Epithelial cell of prostate (primary cell): ENCODE data around the gene RAB11FIP5.

Experiments used
- DNase-seq: peaks from one replicate; pipeline ENCODE4 v3.0.0-alpha.2; 2011; ENCODE audit warnings: low read depth, low spot score
- H3K27ac ChIP-seq: fragments of 450-650 bp; 2 replicates; pipeline ENCODE4 v1.5.1; 2017; ENCODE audit warnings: mild to moderate bottlenecking

RAB11FIP5 gene

GRCh38 chr2:73035899-73036711, 76.6 kb downstream of the RAB11FIP5 start:
- no peak overlapping the region for H3K27ac ChIP-seq
- no peak for DNase-seq

GRCh38 chr2:73034661-73035375, 77.9 kb downstream of the RAB11FIP5 start:
- H3K27ac ChIP-seq = no peak overlapping the region
- no peak for DNase-seq

- DNase-seq = no peak
These were observed 78.9 kb downstream of the RAB11FIP5 start for GRCh38 chr2:73033766-73034381.

GRCh38 chr2:73033142-73033765, 79.5 kb downstream of the RAB11FIP5 start:
- DNase-seq = no peak
- no peak overlapping the region for H3K27ac ChIP-seq

More at GRCh38 chr2:73033766-73034381, 78.9 kb downstream of the RAB11FIP5 start:
- H3K27ac ChIP-seq = no peak overlapping the region

GRCh38 chr2:73032702-73033097, 80.0 kb downstream of the RAB11FIP5 start:
- H3K27ac ChIP-seq = no peak overlapping the region
- DNase-seq = no peak

- no peak overlapping the region for H3K27ac ChIP-seq
- DNase-seq = no peak
These were observed 80.7 kb downstream of the RAB11FIP5 start for GRCh38 chr2:73031725-73032701.

GRCh38 chr2:73031095-73031678, 81.6 kb downstream of the RAB11FIP5 start:
- DNase-seq = no peak
- H3K27ac ChIP-seq = no peak overlapping the region

GRCh38 chr2:73028841-73029240, 83.9 kb downstream of the RAB11FIP5 start:
- DNase-seq = no peak
- H3K27ac ChIP-seq = no peak overlapping the region

- no peak for DNase-seq
- H3K27ac ChIP-seq = no peak overlapping the region
These were observed 85.4 kb downstream of the RAB11FIP5 start for GRCh38 chr2:73027340-73027739.

- no peak overlapping the region for H3K27ac ChIP-seq
These were observed 89.3 kb downstream of the RAB11FIP5 start for GRCh38 chr2:73023497-73023896.

More at GRCh38 chr2:73023497-73023896, 89.3 kb downstream of the RAB11FIP5 start:
- DNase-seq = no peak
